Muscle layer of duodenum (tissue), 2 donors: ENCODE measurements around the gene PUS3.

Experiments
- H3K27ac ChIP-seq: one replicate; pipeline ENCODE4 v1.7.0; 2013; ENCODE audit warnings: mild to moderate bottlenecking, low read length
- H3K27me3 ChIP-seq: one replicate; pipeline ENCODE4 v1.7.0; 2013; ENCODE audit warnings: low read depth, mild to moderate bottlenecking, control low read depth, low read length
- H3K36me3 ChIP-seq, 2 donors: one replicate each; pipeline ENCODE4 v1.7.0; 2013; ENCODE audit warnings: low read length in 2 of 2, control low read depth in 1 of 2, mild to moderate bottlenecking in 1 of 2; ENCODE audit not compliant: insufficient read depth in 2 of 2, control insufficient read depth in 1 of 2
- H3K4me1 ChIP-seq, 2 donors: one replicate each; pipeline ENCODE4 v1.7.0; 2013; ENCODE audit warnings: low read length in 2 of 2, mild to moderate bottlenecking in 2 of 2, control low read depth in 1 of 2, moderate library complexity in 1 of 2; ENCODE audit not compliant: insufficient read depth in 2 of 2, control insufficient read depth in 1 of 2
- H3K4me3 ChIP-seq, 2 donors: one replicate each; pipeline ENCODE4 v1.7.0; 2013; ENCODE audit warnings: low read length in 2 of 2, low read depth in 1 of 2, mild to moderate bottlenecking in 1 of 2
- H3K9me3 ChIP-seq, 2 donors: one replicate each; pipeline ENCODE4 v1.7.0; 2013; ENCODE audit warnings: low read length in 2 of 2, control low read depth in 1 of 2, mild to moderate bottlenecking in 1 of 2; ENCODE audit not compliant: control insufficient read depth in 1 of 2
- donor health status: healthy.

PUS3 gene, protein sequence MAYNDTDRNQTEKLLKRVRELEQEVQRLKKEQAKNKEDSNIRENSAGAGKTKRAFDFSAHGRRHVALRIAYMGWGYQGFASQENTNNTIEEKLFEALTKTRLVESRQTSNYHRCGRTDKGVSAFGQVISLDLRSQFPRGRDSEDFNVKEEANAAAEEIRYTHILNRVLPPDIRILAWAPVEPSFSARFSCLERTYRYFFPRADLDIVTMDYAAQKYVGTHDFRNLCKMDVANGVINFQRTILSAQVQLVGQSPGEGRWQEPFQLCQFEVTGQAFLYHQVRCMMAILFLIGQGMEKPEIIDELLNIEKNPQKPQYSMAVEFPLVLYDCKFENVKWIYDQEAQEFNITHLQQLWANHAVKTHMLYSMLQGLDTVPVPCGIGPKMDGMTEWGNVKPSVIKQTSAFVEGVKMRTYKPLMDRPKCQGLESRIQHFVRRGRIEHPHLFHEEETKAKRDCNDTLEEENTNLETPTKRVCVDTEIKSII

GRCh38 chr11:125902927-125903710 is at the start of gene PUS3:
TSS of gene PUS3 (minus strand) at chr11:125903206. CDS start at chr11:125896284, 6,922 bp downstream.
- Histone ChIP-seq H3K4me1 (peaks cover 4 to 16% of the 10 kb centered on the region in 2 donors), H3K27ac (peak within 1 kb of the TSS; percentile 94), H3K36me3 (peaks cover 12 to 14% of the 10 kb centered on the region in 2 donors), H3K4me3 (peak within 1 kb of the TSS; percentile 71 to 92), H3K9me3 (no peaks in the 10 kb centered on the region), H3K27me3 (peaks cover 6% of the 10 kb centered on the region)

DNA sequence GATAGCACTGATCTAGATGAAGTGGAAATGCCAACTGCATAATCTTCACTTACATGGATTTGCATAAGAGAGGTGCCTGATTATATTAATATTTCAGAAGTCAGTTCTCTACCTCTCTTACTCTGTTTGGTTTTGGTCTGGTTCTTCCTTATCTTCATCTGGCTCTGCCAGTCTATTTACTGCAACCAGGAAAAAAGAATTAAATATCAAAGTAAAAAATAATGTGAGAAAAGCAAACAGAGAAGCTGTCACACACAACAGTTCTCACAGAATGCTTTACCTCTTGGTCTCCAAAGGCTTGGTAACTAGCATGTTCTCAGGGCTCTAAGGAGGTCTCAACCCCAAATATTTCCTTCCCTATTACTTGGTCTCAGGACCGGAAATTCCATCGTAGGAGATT is 49.6 kb upstream of the PUS3 start:
- Histone ChIP-seq H3K36me3 (peaks cover 0 to 19% of the 10 kb centered on the region in 2 donors), H3K27me3 (no peaks in the 10 kb centered on the region), H3K27ac (no peak overlapping the region), H3K4me3 (no peak overlapping the region), H3K9me3 (no peaks in the 10 kb centered on the region), H3K4me1 (peaks cover 3 to 38% of the 10 kb centered on the region in 2 donors)

DNA sequence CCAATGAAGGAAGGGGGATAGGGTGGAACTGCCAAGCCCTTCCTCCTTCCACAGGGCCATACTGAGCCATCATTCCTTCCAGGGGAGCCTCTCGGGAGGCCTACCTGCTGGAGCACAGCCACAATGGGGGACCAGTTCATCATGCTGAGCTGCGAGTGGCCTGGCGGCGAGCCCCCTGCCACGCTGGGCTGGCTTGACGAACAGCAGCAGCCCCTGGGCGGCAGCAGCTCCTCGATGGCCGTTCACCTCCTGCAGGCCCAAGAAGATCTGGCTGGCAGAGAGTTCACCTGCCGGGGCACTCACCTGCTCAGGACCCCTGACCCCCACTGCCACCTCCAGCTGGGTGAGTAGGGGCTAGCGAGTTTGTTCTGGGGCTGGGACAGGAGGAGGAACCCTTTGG is 48.7 kb upstream of the PUS3 start:
- Histone ChIP-seq H3K9me3 (no peaks in the 10 kb centered on the region), H3K27ac (no peak overlapping the region), H3K27me3 (no peaks in the 10 kb centered on the region), H3K4me1 (peaks cover 3 to 33% of the 10 kb centered on the region in 2 donors), H3K36me3 (peaks cover 0 to 18% of the 10 kb centered on the region in 2 donors), H3K4me3 (no peak overlapping the region)

GRCh38 chr11:125950696-125951651 is 48.0 kb upstream of the PUS3 start:
- Histone ChIP-seq H3K9me3 (no peaks in the 10 kb centered on the region), H3K27me3 (no peaks in the 10 kb centered on the region), H3K27ac (no peak overlapping the region), H3K4me1 (peaks cover 3 to 33% of the 10 kb centered on the region in 2 donors), H3K36me3 (peaks cover 0 to 11% of the 10 kb centered on the region in 2 donors), H3K4me3 (no peak overlapping the region)

GRCh38 chr11:125950178-125950490 is 47.1 kb upstream of the PUS3 start:
- Histone ChIP-seq H3K27ac (no peak overlapping the region), H3K27me3 (no peaks in the 10 kb centered on the region), H3K4me1 (peaks cover 3 to 33% of the 10 kb centered on the region in 2 donors), H3K4me3 (no peak overlapping the region), H3K36me3 (peaks cover 0 to 5% of the 10 kb centered on the region in 2 donors), H3K9me3 (no peaks in the 10 kb centered on the region)

DNA sequence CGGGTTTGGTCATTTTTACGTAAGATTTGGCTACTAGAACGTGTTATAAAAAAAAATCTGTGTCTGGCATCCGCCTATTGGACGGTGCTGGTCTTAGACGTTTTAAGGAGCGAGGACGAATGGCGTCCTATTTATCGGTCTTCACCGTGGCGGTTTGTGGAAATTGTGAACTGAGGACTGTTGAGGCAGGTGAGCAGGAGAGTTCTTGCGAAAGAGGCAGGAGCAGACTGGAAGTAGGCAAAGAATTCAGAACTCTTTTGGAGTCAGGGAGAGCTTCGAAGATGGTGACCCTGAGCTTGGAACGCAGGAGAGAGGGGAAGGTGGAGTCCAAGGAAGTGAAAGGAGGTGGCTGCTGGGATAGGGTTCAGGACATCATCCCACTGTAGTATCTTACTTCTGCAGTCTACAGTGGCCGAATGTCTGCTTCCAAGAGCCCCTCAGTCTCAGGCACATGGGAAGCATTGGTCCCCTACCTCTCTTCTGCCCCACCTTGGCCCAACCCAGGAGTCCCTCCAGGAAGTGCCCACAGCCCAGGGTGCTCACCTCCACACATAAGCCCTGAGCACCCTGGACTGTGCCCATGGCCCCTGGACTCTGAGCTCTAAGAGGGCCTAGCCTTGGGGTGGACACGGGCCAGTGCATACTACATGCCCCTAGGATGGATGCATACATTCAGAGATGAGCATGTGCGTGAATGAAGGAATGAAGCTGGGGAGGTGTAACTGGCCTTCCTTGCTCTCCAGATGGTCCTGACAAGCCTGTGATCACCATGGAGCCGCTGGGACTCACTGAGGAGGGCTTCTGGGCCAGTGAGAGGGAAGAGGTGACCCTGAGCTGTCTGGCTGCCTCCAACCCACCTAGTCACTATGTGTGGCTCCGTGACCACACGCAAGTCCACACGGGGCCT is 46.5 kb upstream of the PUS3 start:
- Histone ChIP-seq H3K27ac (no peak overlapping the region), H3K4me1 (peaks cover 3 to 33% of the 10 kb centered on the region in 2 donors), H3K36me3 (no peaks in the 10 kb centered on the region), H3K4me3 (no peak overlapping the region), H3K27me3 (no peaks in the 10 kb centered on the region), H3K9me3 (no peaks in the 10 kb centered on the region)

DNA sequence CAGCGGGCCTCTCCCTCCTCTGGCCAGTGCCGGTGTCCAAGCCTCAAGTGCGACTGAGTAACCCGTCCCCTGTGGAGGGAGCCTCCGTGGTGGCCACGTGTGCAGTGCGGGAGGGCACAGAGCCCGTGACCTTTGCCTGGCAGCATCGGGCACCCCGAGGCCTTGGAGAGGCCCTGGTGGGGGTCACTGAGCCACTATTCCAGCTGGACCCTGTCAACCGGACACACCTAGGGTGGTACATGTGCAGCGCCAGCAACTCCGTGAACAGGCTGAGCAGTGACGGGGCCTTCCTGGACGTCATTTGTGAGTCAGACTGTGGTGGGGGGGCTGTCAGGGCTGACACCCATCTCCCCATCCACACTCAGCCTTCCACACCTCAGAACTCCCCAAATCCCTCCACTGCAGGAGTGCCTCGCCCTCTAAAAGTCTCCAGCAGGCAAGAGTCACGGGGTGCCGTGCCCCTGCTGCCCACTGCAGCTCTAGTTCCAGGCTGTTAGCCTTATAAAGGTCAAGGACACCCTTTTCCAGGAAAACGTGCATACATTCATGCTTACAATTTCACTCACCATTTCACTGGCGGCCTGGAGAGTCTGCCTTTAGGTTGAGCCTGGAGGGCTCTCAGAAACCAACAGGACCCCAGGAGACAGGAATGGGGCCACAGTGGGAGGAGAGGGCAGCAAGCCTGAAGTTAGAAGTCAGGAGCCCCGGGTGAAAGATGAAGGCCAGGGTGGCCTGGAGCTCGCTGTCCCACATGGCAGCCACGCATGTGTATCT is 45.5 kb upstream of the PUS3 start:
- H3K27me3 ChIP-seq = no peaks in the 10 kb centered on the region
- no peak overlapping the region for H3K4me3 ChIP-seq
- H3K4me1 ChIP-seq = peaks cover 3 to 30% of the 10 kb centered on the region in 2 donors
- no peaks in the 10 kb centered on the region for H3K36me3 ChIP-seq
- H3K9me3 ChIP-seq = no peaks in the 10 kb centered on the region
- no peak overlapping the region for H3K27ac ChIP-seq

- Histone ChIP-seq H3K27ac (no peak overlapping the region), H3K9me3 (no peaks in the 10 kb centered on the region), H3K4me3 (no peak overlapping the region), H3K36me3 (no peaks in the 10 kb centered on the region), H3K27me3 (no peaks in the 10 kb centered on the region), H3K4me1 (peaks cover 0 to 27% of the 10 kb centered on the region in 2 donors)
Measured at GRCh38 chr11:125947419-125948277, 44.6 kb upstream of the PUS3 start.

GRCh38 chr11:125946712-125947418 is 43.9 kb upstream of the PUS3 start:
- Histone ChIP-seq H3K36me3 (no peaks in the 10 kb centered on the region), H3K4me1 (peaks cover 0 to 25% of the 10 kb centered on the region in 2 donors), H3K9me3 (no peaks in the 10 kb centered on the region), H3K4me3 (no peak overlapping the region), H3K27ac (no peak overlapping the region), H3K27me3 (no peaks in the 10 kb centered on the region)
